ENCODE measurements around the gene PTPRE. TPM values are rescaled to one million over a fixed set of nuclear protein-coding genes. Genes with fewer than 3 reads are reported as not detected.

The PTPRE gene
- total and polyA plus RNA-seq, 7 donors: 0.48 to 4.5 (median 2.7) TPM

- Histone ChIP-seq H3K9me3 (no peaks in the 10 kb centered on the region), H3K4me1 (no peaks in the 10 kb centered on the region), H3K36me3 (ENCODE audit: insufficient read depth in 1 of 2, low read depth in 1 of 2) (no peaks in the 10 kb centered on the region), H3K27me3 (ENCODE audit: insufficient read depth in 3 of 3, low read length in 2 of 3) (peaks cover 0 to 7% (median 5%) of the 10 kb centered on the region in 3 donors), H3K4me3 (no peak overlapping the region), H3K27ac (no peak overlapping the region)
- ATAC-seq (no peak), DNase-seq (no peak)
- no peak for TF ChIP-seq CTCF (IDR thresholded peaks at IDR 0.05)
- WGBS, 3 donors: 64 to 81% (median 74%) methylated on average over 3 of the region's 3 CpGs
- intact Hi-C loops (cut with DNase I): no loop called here
Measured at GRCh38 chr10:127890832-127891334, 16.0 kb upstream of the PTPRE start.

GRCh38 chr10:127892743-127893142 is 14.2 kb upstream of the PTPRE start, which contains the start of gene CLRN3:
Gene CLRN3, minus strand, starts transcription at chr10:127892941. Its CDS starts 157 bp downstream, at chr10:127892784.
- H3K4me1 ChIP-seq: no peaks in the 10 kb centered on the region
- H3K27me3 ChIP-seq (ENCODE audit: insufficient read depth in 3 of 3, low read length in 2 of 3): peaks cover 0 to 7% (median 5%) of the 10 kb centered on the region in 3 donors
- peaks cover 7% of the 10 kb centered on the region for H3K9me3 ChIP-seq
- ATAC-seq (no peak), DNase-seq (no peak)
- H3K36me3 ChIP-seq (ENCODE audit: insufficient read depth in 1 of 2, low read depth in 1 of 2): no peaks in the 10 kb centered on the region
- no peak within 1 kb of the TSS for H3K27ac ChIP-seq
- intact Hi-C loops (cut with DNase I): no loop called here
- TF ChIP-seq CTCF (IDR thresholded peaks at IDR 0.05): no peak
- no peak within 1 kb of the TSS for H3K4me3 ChIP-seq

- Histone ChIP-seq H3K4me3 (no peak overlapping the region), H3K27ac (no peak overlapping the region), H3K9me3 (peaks cover 7% of the 10 kb centered on the region), H3K36me3 (ENCODE audit: insufficient read depth in 1 of 2, low read depth in 1 of 2) (no peaks in the 10 kb centered on the region), H3K4me1 (no peaks in the 10 kb centered on the region), H3K27me3 (ENCODE audit: insufficient read depth in 3 of 3, low read length in 2 of 3) (peaks cover 0 to 6% (median 2%) of the 10 kb centered on the region in 3 donors)
- no peak for TF ChIP-seq CTCF (IDR thresholded peaks at IDR 0.05)
- intact Hi-C loops (cut with DNase I): no loop called here
- ATAC-seq (no peak), DNase-seq (no peak)
- 91 to 94% (median 91%) methylated on average over 1 of the region's 1 CpG for WGBS, 3 donors
Measured at GRCh38 chr10:127894146-127894545, 12.8 kb upstream of the PTPRE start.

- intact Hi-C loops (cut with DNase I): no loop called here
- H3K4me1 ChIP-seq: no peaks in the 10 kb centered on the region
- no peak overlapping the region for H3K27ac ChIP-seq
- no peak for TF ChIP-seq CTCF (IDR thresholded peaks at IDR 0.05)
- ATAC-seq (no peak), DNase-seq (no peak)
- no peaks in the 10 kb centered on the region for H3K36me3 ChIP-seq (ENCODE audit: insufficient read depth in 1 of 2, low read depth in 1 of 2)
- H3K4me3 ChIP-seq: no peak overlapping the region
- peaks cover 7% of the 10 kb centered on the region for H3K9me3 ChIP-seq
- H3K27me3 ChIP-seq (ENCODE audit: insufficient read depth in 3 of 3, low read length in 2 of 3): peaks cover 0 to 6% (median 0%) of the 10 kb centered on the region in 3 donors
Measured at GRCh38 chr10:127896590-127896989, 10.3 kb upstream of the PTPRE start.

- ATAC-seq: no peak
- intact Hi-C loops (cut with DNase I): no loop called here
- WGBS, 3 donors: 85 to 91% (median 87%) methylated on average over 2 of the region's 2 CpGs
Measured at GRCh38 chr10:127897177-127897576, 9.7 kb upstream of the PTPRE start.

More at GRCh38 chr10:127897177-127897576, 9.7 kb upstream of the PTPRE start:
- Histone ChIP-seq H3K4me1 (no peaks in the 10 kb centered on the region), H3K27me3 (ENCODE audit: insufficient read depth in 3 of 3, low read length in 2 of 3) (peaks cover 0 to 6% (median 0%) of the 10 kb centered on the region in 3 donors), H3K9me3 (peaks cover 7% of the 10 kb centered on the region), H3K4me3 (no peak overlapping the region), H3K27ac (no peak overlapping the region), H3K36me3 (ENCODE audit: insufficient read depth in 1 of 2, low read depth in 1 of 2) (no peaks in the 10 kb centered on the region)
- no peak for DNase-seq
- TF ChIP-seq CTCF (IDR thresholded peaks at IDR 0.05): no peak
